T-helper 9 cell (primary cell): ENCODE data around the gene COASY.
"Not testable (repeated sequence)": the region's sequence is repeated elsewhere in the genome, so short reads cannot be mapped to it uniquely, and the experiment has no call there.

Experiments used
- DNase-seq: peaks from one replicate; pipeline ENCODE4 v3.0.0-alpha.2; 2020

COASY gene

DNA sequence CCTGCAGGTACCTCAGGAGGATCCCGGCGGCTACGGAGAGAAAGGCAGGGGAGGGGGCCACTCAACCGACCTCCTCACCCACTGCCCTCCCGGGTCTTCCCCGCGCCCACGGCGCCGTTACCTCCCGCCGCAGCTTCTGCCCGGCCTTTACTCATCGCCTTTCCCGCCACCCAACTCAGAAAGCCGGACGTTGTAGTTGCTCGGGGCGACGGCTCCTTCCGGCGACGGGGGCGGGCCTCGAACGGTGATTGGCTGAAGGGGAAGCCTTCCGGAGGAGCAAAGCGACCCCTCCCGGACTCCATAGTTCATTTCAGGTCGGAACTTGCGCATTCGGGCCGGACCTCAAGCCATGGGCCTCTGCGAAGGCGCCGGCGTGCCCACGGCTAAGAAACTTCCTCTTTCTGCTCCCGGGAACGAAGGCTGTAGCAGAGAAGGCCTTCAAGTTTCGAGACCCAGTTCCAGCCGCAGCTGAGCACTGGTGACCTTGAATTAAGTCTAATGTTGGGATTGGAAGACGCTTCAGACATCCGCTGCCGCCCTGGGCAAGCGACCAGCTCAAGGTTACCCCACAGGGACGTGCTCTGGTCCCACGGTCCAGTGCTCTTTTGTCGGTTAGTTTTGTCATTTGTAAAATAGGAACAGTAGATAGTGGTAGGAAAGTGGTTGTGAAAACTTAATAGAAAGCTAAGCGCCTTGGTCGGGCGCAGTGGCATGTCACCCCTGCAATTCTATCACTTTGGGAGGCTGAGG, 15.8 kb downstream of the COASY start, which contains the start of gene PSMC3IP:
Gene PSMC3IP (minus strand): TSS at position 198 of the 750 bp plus-strand sequence. CDS start 43 bp downstream, at position 155.
- peak; percentile 88 for DNase-seq

DNA sequence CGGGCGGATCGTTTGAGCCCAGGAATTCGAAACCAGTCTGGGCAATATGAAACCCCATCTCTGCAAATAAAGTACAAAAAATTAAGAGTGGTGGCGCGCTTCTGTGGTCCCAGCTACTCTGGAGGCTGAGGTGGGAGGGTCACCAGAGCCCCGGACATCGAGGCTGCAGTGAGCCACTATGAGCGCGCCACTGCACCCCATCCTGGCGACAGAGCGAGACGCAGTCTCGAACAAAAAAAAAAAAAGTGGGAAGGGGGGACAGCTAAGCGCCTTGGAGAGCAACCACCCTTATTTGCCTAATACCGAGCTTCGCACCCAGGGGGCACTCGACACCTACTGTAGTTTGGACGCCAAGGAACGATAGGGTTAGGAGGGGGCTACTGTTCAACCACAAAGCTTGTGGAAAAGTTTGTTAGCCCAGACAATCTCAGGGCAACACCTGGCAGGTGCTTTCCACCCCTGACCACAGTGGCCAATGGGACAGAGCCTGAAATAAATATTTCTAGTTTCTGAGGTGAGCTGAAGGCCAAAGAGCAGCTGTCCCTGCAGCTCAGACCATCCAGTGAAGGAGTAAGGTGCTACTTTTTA, 16.4 kb downstream of the COASY start:
- peak; percentile 55 for DNase-seq

DNA sequence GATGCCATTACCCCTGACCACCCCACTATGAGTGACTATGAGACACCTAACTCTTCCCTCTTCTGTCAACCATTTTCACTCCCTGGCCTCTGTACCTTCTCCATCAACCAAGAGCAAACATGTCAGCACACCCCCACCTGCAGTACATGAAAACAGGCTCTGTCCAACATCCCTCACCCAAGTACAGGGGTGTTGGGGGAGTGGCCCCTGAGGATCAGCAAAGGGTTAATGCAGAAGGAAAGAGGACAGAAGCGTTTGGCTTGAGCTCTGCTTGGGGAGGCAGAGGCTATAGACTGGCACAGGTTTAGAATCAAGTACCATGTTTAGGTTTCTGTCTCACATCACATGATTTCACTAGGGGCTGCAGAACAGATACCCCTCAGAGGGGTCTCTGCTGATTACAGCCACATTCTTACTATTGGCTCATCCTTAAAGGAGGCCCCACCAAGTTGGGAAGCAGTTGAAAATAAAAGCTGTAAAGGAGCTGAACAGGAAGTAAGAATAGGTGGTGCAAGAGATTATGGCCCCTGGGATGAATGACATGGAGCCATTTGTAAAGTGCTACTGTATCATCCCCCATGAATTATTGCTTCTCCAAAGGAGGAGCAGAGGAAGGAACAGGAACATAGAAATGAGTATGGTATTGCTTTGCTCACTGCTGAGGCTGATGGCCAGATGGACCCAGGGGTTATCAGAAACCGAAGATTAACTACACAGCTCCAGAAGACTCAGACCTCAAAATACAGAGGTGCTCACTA, 18.0 kb downstream of the COASY start:
- no peak for DNase-seq

DNA sequence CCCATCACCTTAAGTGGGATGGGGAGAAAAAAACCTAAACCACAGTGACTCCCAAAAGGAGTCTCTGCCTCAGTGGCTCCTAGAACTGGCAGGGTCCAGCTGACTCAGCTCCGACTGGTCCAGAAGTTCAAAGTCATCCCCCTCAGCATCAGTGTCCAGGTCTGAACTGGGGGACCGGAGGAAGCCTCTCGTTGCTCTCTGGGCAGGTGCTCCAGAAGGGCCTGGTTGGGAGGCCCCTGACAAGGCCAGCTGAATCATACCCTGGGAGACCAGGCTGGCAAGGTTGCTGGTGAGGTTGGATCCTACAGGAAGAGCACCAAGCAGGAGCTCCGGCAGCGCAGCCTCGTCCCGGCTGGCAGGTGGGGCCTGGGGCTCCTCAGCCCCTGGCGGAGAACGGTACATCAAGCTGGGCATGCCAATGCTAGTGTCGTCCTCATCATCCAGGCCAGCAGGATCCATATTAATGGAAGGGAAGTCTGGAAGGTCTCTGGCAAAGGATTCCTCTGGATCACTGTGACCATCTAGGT, 19.9 kb downstream of the COASY start:
- DNase-seq = no peak

DNA sequence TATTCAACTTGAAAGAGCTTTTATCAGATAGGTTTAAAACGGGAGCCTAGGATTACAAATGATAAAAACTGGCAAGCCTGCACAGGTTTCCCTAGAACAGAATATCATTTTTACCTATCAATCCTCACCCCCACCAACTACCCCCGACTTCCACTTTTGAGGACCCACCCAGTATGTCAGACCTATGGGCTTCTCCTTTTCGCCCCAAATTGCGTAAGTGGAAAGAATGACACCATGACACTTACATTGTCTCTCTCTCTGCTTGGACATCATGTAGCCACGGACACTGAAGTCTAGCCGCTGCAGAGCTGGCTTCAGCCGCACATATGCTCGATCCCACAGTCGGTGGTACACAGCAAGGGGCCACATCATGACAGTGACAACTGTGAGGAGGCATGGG, 22.9 kb downstream of the COASY start:
- no peak for DNase-seq

DNA sequence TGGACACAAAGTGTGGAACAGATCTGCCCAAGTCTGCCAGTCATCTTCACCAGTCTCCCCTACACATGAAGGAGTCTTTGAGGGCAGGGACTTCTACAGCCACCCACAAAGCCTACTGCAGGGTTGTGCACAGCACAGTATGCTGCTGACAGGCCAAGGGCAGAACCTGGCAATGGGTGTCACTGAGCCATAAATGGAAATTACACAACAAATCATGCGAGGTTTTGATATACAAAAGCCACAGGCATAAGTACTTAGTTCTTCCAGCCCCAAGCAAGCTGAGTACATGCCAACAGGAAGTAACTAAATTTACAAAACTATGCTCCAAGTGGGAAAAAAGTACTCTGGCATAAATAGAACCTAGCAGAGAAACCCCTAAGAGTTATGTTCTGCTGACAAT, 23.4 kb downstream of the COASY start:
- no peak for DNase-seq

DNA sequence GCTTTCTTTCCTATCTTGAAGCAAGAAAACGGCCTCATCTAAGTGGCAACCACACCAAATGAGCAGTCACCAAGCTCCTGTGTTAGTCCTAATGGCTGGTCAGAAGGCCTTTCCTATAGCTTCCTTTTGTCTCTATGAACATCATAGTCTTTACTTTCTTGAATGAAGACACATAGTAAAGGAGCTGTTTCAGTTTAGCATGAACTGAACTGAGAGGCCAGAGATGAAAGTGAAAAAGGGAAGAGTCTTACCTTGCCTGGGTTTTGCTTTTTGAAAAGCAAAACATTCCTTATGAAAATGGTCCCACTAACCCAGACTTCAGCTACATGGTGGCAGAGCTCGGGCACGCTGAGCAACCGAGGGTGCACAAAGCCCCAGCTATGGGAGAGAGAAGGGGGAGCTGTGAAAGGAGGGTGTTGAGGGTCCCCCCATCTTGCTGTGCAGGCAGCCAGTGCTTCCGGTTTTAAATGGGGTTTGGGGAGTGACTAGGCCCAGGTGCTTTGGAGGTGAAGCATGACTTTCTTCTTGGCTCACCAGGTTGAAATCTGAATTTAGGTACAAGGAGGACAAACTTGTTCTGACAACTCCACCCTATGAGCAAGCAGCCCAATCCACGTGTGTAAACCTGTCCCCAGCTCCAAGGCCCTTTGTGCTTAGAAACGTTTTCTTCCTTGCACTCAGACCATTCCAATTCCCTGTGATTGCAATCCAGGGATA, 24.7 kb downstream of the COASY start:
- DNase-seq = no peak

DNA sequence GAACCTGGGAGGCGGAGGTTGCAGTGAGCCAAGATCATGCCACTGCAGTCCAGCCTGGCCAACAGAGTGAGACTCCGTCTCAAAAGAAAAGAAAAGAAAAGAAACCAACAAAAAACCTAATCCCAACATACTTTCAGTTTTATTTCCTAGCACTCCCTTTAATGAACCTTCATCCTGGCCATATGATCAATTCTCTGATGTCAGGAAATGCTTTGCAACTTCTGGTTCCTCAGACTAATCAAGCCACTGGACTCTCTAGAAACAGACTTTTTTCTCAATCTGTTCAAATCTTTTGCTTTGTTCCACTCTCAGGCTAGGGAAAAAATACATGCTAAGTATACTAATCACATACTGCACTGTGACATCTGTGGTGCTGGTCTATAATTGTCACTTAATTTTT, 28.9 kb downstream of the COASY start:
- DNase-seq = no peak

DNA sequence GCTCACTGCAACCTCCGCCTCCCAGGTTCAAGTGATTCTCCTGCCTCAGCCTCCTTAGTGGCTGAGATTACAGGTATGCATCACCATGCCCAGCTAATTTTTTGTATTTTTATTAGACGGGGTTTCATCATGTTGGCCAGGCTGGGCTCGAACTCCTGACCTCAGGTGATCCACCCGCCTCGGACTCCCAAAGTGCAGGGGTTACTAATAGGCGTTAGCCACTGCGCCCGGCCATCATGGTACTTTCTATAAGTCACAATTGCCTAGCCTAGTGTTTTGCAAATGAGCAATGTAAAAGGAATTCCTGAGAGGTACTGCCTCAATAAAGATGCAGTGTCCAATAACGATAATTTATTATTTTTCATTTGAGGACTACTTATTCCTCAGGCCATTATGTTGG, 29.5 kb downstream of the COASY start:
- DNase-seq = no peak

DNA sequence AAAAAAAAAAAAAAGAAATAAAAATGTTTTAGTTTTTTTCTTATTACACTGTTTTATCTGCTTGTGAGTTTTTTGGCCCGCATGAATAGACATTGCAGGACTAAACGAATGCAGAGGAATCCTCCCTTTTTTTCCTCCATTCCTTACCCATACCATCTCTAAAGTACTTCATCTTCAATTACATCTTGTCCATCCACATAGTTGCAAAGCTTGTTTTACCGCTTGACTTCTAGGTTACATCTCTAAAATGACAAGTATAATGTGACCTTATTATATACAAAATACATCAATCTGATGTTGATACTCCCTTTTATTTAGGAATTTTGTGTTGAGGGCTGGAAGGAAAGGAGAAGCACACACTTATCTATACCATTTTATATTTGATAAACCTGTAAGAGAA, 34.4 kb downstream of the COASY start:
- no peak for DNase-seq

DNA sequence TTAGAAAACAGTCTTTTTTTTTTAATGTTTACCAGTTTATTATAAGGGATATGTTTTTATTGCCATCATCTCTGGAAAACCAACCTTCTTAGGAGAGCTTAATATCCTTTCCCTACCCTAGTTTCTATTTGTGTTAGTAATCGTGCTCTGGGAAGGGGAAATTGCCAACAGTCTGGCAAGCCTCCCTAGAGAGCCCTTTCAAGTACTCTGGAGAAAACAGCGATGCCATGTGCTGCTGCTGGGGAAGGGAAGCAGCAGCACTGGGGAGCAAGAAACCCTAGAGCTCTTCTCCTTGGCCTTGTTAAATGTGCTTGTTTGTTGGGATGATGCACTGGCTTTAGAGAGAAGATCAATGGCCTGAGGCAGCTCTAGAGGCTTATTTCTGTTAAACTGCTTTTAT, 37.0 kb downstream of the COASY start:
- no peak for DNase-seq

DNA sequence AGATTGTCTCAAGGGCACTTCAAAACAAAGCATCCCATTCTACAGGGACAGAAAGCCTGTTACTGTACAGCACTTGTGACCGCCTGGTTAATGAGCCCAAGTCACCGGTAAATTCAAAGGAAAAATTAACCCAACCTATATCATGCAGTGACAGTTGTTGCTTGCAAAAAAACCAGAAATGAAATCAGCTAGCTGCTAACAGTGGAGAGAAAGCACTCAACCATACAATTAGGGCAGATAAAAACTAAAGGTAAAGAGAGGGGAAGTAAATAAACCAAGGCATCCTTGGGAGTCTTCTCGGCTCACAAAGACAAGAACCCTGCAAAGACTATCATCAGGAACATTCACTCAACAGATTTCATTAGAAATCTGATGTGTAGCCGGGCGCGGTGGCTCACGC, 41.4 kb downstream of the COASY start:
- DNase-seq = no peak

DNA sequence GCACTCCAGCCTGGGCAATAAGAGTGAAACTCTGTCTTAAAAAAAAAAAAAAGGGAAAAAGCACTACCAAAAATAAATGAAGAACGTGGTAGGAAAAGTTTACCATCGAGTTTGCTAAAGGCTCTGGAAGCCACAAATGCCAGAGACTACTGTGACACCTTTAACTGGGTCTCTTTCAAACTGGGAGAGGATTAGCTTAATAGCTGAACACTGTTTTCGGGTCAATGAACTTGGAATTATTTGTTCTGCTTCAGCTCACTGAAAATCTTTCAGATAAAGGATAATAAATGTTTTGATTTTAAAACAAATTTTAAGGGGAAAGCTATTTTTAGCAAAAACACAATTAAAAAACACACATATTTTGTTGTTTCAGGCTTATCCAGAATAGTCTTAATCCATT, 45.8 kb downstream of the COASY start:
- no peak for DNase-seq

DNA sequence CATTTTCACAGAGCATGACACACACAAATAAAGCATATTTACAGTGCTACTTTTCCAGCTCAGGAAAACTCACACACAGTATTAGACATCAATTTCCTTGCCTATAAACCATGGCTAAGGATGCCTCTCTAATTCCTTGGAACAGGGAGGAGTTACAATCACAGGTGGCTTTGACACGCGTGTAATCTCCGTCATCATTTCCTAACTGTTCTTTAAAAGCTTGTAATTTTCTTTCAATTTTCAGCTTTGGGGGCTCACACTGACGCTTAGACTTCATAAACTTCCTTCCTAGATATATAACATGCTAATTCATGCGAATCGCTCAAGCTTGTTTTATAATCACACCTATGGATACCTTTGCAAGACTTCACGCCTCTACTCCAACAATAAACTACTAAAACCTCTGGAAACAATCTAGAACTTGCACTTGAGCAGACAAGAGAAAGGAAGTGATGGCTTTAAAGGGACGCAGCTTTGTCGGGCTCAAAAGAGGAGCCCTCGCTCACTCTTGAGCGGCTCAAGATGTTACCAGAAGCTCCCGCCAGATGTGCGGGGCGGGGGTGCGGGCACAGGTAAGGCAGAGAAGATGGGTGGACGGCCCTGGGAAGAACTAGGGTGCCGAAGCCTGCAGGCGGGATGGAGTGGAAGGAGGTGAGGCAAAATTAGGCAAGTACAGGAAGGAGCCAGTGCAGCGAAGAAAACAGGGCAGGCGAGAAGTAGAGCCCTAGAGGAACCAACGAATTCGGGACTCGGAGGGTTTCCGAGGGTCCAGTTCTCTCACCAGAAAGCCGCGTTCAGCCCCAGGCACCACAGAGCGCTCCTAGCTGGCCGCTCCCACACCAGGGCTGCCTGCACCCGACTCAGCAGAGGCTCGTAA, 46.6 kb downstream of the COASY start:
- DNase-seq = no peak

DNA sequence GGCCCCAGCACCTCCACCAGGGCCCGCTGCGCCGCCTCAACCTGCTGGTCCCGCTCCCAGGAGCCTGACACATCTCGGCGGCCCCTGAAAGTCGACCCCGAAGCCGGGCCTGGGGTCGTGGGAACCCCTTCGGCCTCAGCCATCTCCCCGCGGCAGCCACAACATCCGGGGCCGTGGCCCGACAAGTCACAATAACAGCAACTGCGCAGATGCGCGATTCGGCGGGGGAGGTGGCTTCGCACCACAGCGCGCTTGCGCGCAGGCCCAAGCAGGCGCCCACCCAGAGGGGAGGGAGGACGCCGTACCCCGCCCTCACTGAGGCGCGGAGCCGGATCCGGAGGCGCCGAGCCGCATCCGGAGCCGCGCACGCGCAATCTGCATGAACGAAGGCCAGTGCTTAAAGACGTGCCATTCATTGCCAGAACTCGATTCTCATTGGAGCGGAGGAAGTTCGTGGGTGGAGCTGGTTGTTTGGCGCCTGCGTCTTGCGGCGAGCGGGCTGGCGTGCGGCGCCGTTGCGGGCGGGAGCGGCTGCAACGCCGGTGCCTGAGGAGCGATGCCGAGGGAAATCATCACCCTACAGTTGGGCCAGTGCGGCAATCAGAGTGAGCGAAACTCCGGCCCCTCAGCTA, 47.4 kb downstream of the COASY start, which contains the start of the genes RETREG3 and TUBG1:
Gene RETREG3 (minus strand): TSS at position 193 of the 632 bp plus-strand sequence. CDS start 50 bp downstream, at position 143.
Gene TUBG1 (plus strand): TSS at position 502 of the 632 bp plus-strand sequence. CDS start 55 bp downstream, at position 557.
- DNase-seq = peak; percentile 98

DNA sequence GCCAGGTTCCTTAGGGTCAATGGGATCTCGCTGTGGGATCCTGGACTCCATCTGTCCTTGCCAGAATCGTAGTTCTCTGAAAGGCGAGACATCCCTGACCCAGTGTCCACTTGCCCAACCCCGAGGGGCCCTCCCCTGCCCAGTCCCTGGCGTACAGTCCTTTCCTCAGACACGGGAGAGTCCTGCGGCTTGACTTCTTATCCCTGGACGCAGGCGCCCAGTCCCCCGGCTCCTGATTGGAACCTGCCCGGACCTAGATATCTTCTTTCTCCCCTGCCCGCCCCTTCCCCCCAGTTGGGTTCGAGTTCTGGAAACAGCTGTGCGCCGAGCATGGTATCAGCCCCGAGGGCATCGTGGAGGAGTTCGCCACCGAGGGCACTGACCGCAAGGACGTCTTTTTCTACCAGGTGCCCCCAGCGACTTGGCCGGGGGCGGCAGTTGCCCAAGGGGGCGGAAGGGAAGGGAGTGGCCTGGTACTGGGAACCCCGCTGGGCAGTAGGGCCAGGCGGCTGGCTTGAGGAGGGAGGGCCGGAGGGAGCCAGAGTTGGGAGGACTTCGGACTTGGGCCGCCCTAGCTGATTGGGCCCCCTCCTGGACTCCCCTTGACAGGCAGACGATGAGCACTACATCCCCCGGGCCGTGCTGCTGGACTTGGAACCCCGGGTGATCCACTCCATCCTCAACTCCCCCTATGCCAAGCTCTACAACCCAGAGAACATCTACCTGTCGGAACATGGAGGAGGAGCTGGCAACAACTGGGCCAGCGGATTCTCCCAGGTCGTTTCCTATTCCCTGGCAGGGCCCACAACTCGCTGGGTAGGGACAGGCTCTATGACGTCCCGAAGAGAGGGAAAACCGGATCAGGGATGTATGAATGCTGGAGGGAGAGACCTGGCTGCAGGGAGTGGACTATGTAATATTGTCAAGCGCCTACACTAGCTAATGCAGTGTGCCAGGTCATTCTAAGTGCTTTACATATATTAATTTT, 48.2 kb downstream of the COASY start:
- not testable (repeated sequence) for DNase-seq

DNA sequence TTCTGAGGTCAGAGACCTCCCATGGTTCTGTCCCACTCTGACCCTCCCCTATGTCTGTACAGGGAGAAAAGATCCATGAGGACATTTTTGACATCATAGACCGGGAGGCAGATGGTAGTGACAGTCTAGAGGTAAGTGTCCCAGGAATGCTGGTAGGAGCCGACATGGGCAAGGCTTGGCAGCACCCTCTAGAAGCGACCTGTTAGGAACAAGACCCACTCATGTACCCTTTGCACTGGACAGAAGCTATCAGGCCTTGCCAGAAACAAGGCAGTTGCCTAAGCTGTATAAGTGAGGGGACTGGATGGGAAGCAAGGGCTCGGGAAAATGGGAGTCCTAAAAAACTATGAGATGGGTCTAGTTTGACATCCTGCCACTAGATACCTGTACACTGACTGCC, 50.1 kb downstream of the COASY start:
- no peak for DNase-seq

DNA sequence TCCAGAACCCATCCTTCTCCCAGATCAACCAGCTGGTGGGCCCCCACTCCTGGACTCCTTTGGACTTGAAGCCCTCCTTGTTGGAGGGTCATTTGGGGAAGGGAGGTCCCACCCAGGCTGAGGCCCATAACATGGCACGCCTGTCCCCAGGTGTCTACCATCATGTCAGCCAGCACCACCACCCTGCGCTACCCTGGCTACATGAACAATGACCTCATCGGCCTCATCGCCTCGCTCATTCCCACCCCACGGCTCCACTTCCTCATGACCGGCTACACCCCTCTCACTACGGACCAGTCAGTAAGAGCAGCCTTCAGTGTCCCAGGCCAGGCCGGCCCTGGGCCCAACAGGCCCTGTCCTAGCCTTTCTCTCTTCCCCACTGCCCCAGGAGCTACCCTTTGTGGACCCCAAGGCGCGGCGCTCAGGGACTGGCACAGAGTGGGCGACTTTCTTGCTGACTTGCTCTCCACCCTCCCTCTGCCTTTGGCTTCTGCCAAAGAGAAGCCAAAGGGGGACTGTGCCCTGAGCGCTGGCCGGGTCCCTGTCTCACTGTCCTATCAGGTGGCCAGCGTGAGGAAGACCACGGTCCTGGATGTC, 51.8 kb downstream of the COASY start:
- DNase-seq = no peak
